Keratinocyte (primary cell): ENCODE measurements around the gene NANOS2.

ENCODE experiments used
- EZH2 ChIP-seq: IDR thresholded peaks from one replicate; pipeline ENCODE4 v1.6.1; 2012; ENCODE audit warnings: inconsistent platforms, mild to moderate bottlenecking, low read length, moderate library complexity
- TF ChIP-seq, protein P1 (sequence below), 3 experiments: IDR thresholded peaks in 1 of 3; conservative IDR thresholded peaks in 1 of 3; optimal IDR thresholded peaks in 1 of 3; 2 replicates in 2 of 3; 3 replicates in 1 of 3; pipeline versions ENCODE3 to v1.5.1; 2011; ENCODE audit warnings: low read length in 3 of 3, mild to moderate bottlenecking in 3 of 3, moderate library complexity in 2 of 3, control low read depth in 1 of 3, inconsistent platforms in 1 of 3; ENCODE audit not compliant: insufficient read depth in 2 of 3; ENCODE audit errors: extremely low read depth in 1 of 3

DNA sequence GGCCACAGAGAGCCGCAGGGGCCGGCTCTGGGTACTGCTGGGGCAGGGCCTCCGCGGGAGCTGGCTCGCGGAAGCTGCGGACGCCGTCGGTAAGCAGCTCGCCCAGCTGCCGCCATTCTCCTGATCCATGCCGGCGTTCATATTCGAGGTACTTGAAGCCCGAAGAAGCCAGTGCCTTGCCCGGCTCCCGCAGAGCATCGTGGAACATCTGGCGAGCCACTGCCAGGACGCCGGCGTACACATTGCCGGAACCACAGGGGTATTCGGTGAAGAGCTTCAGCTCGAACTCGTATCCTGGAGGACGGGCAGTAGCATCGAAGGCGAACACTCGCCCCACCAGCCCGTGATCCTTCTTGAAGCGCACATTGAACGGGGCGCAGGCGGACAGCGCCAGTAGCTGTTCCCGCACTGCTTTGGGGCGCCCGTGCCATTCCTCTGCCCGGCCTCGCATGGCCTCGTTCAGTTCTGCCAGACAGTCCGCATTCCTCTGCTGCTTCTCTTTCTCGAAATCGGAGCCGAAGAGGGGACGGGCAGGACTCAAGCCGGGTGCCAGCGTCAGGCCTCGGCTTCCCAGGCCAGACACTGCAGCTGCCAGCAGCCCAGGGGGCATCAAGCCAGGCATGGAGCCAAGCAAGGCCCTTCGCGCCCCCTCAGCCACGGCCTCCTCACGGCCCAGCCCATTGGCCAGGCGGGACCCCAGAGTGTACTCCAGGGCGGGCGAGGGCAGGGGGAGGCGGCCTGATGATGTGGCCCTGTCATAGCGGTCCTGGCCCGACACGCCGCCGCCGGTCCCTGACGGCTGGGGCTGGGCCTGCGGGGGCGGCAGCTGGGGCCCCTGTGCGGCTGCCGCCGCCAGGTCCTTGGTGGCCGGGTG, 29.7 kb downstream of the NANOS2 start:
- TF ChIP-seq, protein P1, sequence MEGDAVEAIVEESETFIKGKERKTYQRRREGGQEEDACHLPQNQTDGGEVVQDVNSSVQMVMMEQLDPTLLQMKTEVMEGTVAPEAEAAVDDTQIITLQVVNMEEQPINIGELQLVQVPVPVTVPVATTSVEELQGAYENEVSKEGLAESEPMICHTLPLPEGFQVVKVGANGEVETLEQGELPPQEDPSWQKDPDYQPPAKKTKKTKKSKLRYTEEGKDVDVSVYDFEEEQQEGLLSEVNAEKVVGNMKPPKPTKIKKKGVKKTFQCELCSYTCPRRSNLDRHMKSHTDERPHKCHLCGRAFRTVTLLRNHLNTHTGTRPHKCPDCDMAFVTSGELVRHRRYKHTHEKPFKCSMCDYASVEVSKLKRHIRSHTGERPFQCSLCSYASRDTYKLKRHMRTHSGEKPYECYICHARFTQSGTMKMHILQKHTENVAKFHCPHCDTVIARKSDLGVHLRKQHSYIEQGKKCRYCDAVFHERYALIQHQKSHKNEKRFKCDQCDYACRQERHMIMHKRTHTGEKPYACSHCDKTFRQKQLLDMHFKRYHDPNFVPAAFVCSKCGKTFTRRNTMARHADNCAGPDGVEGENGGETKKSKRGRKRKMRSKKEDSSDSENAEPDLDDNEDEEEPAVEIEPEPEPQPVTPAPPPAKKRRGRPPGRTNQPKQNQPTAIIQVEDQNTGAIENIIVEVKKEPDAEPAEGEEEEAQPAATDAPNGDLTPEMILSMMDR (optimal IDR thresholded peaks at IDR 0.05 in 1 of 3, IDR thresholded peaks at IDR 0.05 in 1 of 3, conservative IDR thresholded peaks at IDR 0.05 in 1 of 3; ENCODE audit: extremely low read depth in 1 of 3, insufficient read depth in 2 of 3, low read length in 3 of 3) = no peak
- TF ChIP-seq EZH2 = no peak
